GM12801 (cell line): Measurements from ENCODE around the gene ALDOB.

Experiments used
- CTCF ChIP-seq: IDR thresholded peaks from one replicate; pipeline ENCODE4 v1.5.1; 2011; ENCODE audit warnings: control low read depth; ENCODE audit not compliant: insufficient read length; ENCODE audit errors: extremely low read depth

ALDOB gene

GRCh38 chr9:101435601-101436079 lies at the start of gene ALDOB:
ALDOB (minus strand) TSS chr9:101435774; CDS start chr9:101430887, 4,887 bp downstream.
- TF ChIP-seq CTCF: no peak

- TF ChIP-seq CTCF: no peak
These were observed 48.5 kb upstream of the ALDOB start for GRCh38 chr9:101484046-101484445.

- no peak for TF ChIP-seq CTCF
These were observed 45.7 kb upstream of the ALDOB start for GRCh38 chr9:101481261-101481660.

- TF ChIP-seq CTCF: no peak
These were observed 44.8 kb upstream of the ALDOB start for GRCh38 chr9:101480386-101480785.

- no peak for TF ChIP-seq CTCF
These were observed 43.9 kb upstream of the ALDOB start for GRCh38 chr9:101479338-101480030.

GRCh38 chr9:101478906-101479305 lies 43.3 kb upstream of the ALDOB start:
- no peak for TF ChIP-seq CTCF

- TF ChIP-seq CTCF: no peak
These were observed 42.9 kb upstream of the ALDOB start for GRCh38 chr9:101478444-101478843.
